Measurements from ENCODE around the gene TMEM259. TPM values are rescaled to one million over a fixed set of nuclear protein-coding genes. Genes with fewer than 3 reads are reported as not detected.

Gene TMEM259
- total RNA-seq, 1 donor from 2014 or later = 119 TPM

DNA sequence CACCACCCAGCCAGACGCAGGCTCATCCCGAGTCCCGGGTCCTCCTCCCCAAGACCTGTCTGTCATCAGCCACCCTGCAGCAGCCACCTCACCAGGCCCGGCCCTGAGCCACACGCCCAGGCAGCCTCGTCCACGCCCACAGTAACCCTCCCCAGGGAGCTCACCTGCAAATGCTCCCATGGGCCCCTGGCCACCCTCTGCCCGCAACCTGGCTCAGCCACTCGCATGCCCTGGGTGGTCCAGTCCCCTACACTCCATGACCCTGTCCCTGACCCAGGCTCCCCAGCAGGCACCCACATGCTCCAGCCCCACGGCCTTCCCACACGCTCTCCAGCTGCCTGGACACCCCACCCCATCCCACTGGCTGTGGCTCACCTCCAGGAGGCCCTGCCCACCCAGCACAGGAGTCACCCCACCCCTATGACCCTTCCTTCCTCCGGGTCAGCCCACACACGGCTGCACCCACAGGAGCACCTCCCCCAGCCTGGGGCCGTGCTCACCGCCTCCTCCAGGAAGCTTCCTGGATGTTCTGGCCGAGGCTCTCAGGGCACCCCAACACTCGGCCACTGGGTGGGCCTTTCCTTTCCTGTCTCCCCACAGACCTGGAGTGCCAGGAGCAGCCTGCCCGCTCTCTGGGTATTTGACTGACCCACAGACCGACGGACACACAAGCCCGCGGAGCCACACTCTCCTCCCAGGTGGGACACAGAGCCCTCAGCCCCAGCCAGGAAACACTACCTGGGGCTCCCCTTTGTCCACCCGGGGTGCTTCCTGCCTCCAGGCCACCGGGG is 3.6 kb downstream of the TMEM259 start:
- Histone ChIP-seq H3K27ac (replicated peaks) (peak overlapping the region; percentile 65), H3K9me3 (replicated peaks) (no peaks in the 10 kb centered on the region), H3K4me3 (peak overlapping the region; percentile 89), H3K27me3 (ENCODE audit: low read depth) (no peaks in the 10 kb centered on the region), H3K36me3 (peaks cover 21% of the 10 kb centered on the region), H3K4me1 (peaks cover 81% of the 10 kb centered on the region)
- DNase-seq = peak; percentile 27
- TF ChIP-seq, protein P1, sequence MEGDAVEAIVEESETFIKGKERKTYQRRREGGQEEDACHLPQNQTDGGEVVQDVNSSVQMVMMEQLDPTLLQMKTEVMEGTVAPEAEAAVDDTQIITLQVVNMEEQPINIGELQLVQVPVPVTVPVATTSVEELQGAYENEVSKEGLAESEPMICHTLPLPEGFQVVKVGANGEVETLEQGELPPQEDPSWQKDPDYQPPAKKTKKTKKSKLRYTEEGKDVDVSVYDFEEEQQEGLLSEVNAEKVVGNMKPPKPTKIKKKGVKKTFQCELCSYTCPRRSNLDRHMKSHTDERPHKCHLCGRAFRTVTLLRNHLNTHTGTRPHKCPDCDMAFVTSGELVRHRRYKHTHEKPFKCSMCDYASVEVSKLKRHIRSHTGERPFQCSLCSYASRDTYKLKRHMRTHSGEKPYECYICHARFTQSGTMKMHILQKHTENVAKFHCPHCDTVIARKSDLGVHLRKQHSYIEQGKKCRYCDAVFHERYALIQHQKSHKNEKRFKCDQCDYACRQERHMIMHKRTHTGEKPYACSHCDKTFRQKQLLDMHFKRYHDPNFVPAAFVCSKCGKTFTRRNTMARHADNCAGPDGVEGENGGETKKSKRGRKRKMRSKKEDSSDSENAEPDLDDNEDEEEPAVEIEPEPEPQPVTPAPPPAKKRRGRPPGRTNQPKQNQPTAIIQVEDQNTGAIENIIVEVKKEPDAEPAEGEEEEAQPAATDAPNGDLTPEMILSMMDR (IDR thresholded peaks at IDR 0.05; ENCODE audit: borderline replicate concordance) = no peak
- intact Hi-C loops (cut with micrococcal nuclease) = no loop called here

DNA sequence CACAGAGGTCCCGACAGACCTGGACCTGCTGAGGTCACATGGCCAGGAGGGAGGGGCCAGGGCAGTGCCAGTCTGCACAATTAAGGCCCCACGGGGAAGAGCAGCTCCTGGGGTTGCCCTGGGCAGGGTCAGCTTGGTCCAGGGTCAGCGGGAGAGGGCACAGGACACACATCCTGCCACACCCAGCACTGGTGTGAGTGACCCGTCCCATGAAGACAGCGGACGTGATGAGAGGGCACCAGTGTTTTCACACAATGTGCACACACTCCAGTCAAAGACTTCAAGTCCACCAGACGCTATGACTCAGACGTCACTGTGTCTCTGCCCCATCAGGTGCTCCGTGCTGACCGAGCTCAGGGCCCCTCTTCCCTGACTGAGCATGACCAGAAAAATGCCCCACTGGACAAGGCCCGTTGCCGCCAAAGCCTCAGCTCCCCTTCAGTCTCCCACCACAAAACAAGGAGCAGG is 4.2 kb downstream of the TMEM259 start:
- Histone ChIP-seq H3K27me3 (ENCODE audit: low read depth) (no peaks in the 10 kb centered on the region), H3K36me3 (peaks cover 27% of the 10 kb centered on the region), H3K4me3 (peak overlapping the region; percentile 89), H3K9me3 (replicated peaks) (no peaks in the 10 kb centered on the region), H3K27ac (replicated peaks) (peak overlapping the region; percentile 65), H3K4me1 (peaks cover 75% of the 10 kb centered on the region)
- TF ChIP-seq, protein P1 (IDR thresholded peaks at IDR 0.05; ENCODE audit: borderline replicate concordance) = no peak
- intact Hi-C loops (cut with micrococcal nuclease) = no loop called here
- peak; percentile 16 for DNase-seq

DNA sequence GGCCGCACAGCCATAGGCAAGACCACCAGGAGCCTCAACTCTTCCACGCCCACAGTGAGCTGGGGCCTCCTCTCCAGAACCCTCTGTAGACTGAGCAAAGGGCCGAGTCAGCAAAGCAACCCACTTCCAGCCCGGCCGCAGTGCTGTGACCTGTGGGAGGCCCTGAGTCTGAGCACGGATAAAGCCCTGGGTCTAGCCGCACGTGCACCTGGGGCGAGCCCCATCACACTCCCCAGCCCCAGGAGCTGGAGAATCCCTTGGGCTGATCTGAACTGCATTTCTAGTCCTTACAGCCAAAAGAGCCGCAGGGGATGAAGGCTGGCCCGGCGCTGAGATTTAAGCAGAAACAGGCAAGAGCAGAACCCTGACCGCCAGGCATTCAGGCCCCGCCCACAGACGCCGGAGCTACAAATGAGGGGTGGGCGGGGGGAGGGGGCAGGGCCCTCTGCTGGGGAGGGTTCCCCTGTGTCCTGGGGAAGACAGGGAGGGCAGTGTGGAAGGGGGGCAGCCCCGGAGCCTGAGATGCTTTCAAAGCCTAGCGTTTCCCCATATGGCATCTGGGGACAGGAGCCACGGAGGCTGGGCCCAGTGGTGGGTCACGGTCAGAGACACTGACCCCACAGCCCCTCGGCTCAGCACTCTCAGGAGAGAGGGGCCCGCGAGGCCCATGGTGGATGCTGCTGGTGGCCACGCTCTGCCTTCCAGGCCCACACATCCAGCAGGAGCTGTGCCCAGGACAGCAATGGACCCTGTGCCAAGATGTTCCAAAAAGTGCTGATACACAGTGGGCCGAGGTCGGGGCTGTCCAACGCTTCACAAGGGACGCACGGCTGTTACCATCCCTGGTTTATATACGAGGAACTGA is 4.9 kb downstream of the TMEM259 start:
- H3K4me3 ChIP-seq = peak overlapping the region; percentile 89
- intact Hi-C loops (cut with micrococcal nuclease) = no loop called here
- H3K27me3 ChIP-seq (ENCODE audit: low read depth) = no peaks in the 10 kb centered on the region
- peak; percentile 15 for DNase-seq
- no peaks in the 10 kb centered on the region for H3K9me3 ChIP-seq (replicated peaks)
- peaks cover 34% of the 10 kb centered on the region for H3K36me3 ChIP-seq
- H3K4me1 ChIP-seq = peaks cover 73% of the 10 kb centered on the region
- peak overlapping the region; percentile 65 for H3K27ac ChIP-seq (replicated peaks)
- TF ChIP-seq, protein P1 (IDR thresholded peaks at IDR 0.05; ENCODE audit: borderline replicate concordance) = no peak

DNA sequence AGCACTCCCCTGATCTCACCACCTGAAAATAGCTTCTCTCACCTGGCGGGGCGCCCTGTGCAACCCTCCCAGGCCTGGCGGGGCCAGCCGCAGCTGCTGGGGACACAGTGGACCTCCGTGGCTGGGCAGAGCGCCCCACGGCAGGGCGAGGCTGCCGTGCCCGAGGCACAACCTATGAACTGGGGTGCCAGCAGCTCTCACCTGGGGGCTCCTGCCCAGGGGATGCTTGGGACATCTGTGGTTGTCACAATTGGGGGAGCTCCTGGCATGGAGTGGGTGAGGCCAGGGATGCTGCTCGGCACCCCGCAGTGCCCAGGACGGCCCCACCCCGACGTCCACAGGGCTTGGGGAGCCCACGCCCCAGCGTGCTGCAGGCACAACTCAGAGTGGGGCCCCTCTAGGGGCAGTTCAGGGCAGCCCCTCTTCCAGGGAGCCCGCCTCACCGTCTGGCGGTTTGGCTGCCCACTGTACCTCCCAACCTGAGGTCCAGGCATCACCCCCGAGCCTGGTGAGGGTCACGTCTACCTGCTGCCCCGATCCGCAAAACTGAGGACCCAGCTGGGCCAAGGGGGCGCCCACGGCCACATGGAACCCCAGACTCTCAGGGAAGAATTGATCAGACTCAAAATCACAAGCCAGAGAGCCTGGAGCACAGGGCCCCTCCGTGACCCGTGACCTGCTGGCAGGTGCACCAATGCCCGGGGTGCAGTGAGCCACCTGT is 5.7 kb downstream of the TMEM259 start:
- Histone ChIP-seq H3K9me3 (replicated peaks) (no peaks in the 10 kb centered on the region), H3K4me1 (peaks cover 69% of the 10 kb centered on the region), H3K27me3 (ENCODE audit: low read depth) (no peaks in the 10 kb centered on the region), H3K4me3 (no peak overlapping the region), H3K36me3 (peaks cover 42% of the 10 kb centered on the region), H3K27ac (replicated peaks) (no peak overlapping the region)
- TF ChIP-seq, protein P1 (IDR thresholded peaks at IDR 0.05; ENCODE audit: borderline replicate concordance) = no peak
- intact Hi-C loops (cut with micrococcal nuclease) = no loop called here
- DNase-seq = no peak
